T-helper 2 cell (primary cell): ENCODE results near the gene PACS2.
"Not testable (repeated sequence)": the region's sequence is repeated elsewhere in the genome, so short reads cannot be mapped to it uniquely, and the experiment has no call there.

Experiments
- DNase-seq, 5 experiments: peaks; one replicate each; pipeline versions ENCODE4 v3.0.0 to v3.0.0-alpha.2; 2012 to 2022

PACS2 gene

DNA sequence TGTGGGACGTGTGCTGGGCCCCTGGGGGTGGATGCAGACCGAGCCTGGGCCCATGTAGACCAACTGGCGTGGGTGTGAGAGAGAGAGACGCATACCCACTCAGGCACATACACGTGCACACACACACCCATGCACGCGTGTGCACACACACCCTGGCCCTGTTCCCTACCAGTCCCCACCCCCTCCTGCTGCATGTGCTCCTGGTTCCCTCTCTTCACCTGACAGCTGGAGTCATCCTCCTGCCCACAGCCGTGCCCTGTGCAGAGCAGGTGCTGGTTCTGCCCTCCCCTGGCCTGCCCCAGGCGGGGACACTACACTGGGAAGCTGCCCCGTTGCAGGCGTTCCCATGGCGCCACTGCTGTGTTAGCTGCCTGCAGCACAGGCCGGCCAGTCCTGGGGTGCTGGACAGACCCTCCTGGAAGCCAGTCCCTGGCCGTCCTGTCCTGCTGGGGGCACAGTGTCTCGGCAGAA lies 18.5 kb downstream of the PACS2 start:
- no peak for DNase-seq

- DNase-seq: no peak
These were observed 19.2 kb downstream of the PACS2 start for GRCh38 chr14:105333613-105334364.

DNA sequence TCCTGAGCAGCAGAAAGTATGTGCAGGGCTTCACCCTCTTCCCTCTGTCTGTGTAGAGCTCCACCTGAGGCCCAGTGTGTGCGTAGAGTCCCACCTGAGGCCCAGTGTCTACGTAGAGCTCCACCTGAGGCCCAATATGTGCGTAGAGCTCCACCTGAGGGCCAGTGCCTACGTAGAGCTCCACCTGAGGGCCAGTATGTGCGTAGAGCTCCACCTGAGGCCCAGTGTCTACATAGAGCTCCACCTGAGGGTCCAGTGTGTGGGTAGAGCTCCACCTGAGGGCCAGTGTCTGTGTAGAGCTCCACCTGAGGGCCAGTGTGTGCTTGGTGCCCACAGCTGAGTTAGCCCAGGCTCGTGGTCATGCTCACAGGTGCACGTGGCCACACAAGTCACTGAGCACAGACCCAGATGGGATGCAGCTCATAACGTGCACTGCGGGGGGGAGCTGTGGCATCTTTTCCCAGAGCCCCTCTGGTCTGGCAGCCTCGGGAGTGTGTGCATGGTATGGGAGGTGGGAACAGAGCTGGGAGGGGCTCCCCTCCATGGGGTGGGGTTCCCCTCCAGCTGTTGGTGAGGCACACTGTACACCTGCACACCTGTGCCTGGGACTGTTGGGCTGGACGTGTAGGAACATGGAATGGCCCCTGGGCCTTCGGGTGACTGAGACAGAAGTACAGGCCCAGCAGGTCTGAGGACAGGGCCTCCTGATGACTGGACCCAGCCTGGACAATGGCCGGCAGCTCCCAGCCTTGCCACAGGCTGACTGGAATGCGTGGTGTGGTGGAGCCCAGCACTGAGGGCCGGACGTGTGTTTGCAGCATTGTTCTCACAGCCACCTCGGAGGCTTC lies 20.1 kb downstream of the PACS2 start:
- DNase-seq: no peak

DNA sequence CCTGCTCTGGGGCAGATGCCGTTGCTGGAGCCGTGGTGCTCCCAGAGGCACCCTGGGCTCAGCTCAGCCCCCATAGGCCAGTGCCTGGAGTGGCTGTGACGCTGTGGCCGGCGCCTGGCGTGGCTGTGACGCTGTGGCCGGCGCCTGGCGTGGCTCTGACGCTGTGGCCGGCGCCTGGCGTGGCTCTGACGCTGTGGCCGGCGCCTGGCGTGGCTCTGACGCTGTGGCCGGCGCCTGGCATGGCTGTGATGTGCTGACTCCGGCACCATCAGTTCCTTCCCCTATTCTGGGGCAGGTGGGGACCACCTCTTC lies 20.6 kb downstream of the PACS2 start:
- not testable (repeated sequence) for DNase-seq

DNA sequence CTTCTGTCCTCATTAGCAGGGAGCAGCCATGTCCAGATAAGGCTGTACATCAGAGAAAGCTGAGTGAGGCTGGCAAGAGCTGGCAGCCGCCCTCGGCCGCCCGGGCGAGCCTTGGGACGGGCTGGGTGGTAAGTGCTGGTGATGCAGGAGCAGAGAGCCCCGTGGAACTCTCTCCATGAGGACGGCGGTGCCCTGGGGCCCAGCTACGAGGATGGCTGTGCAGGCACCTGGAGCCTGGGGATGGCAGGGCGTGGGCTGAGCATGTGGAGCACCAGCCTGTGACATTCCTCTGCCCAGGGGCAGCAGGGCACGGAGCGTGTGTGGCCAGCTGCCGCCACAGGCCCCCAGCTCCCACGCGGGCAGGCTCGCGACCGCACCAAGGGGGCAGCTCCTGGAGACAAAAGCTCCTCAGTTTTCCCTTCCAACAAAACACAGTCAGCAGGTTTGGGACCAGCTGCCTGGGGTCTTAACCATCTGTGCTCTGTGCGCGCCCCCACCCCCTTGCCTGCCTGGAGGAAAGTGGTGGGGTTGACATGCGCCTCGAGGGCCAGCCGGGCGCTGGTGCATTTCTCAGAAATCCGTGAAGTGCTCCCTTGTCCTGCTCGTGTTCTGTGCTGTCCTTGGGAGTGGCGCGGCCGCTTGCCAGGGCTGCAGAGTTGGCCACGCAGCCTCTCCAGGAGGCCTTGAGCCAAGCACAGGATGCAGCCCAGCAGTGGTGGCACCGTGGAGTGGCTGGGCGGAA lies 21.4 kb downstream of the PACS2 start:
- no peak for DNase-seq

- DNase-seq: no peak
These were observed 22.1 kb downstream of the PACS2 start for GRCh38 chr14:105336477-105337287.

GRCh38 chr14:105337433-105337832 lies 22.9 kb downstream of the PACS2 start:
- no peak for DNase-seq

DNA sequence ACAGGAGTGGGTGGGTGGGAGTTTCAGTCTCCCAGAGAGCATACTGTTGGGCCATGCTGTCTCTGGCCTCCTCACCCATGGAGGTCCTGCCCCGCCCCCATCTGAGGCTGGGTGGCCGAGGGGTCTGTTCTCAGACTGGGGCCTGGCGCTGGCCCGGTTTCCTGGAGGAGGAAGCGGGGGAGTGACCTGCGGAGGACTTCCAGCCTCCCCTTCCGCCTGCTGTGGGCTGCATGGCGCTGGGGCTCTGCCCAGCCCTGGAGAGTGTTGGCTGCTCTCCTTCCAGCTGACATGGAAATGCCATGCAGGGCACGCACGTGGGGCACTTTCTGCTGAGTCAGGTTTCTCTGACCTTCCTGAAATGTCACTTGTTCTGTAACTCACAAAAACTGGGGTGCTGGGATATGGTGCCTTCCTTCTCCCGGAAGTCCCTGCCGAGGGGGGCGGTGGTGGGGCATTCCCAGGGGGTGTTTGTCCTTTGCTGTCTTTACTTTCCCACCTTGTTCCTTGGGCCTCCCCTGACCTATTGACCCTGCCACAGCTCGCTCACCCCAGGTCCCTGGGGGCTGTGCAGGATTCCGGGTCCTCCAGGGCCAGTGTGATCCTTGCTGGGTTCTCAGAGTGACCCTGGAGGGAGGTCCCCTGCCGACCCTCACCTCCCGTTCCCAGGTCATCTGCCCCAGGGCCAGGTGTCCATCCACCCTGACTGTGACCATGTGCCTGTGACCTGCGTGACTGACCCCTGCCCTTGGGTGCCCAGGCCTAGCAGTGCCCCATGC lies 23.6 kb downstream of the PACS2 start:
- no peak for DNase-seq

GRCh38 chr14:105340821-105341733 lies 26.5 kb downstream of the PACS2 start:
- DNase-seq: no peak

DNA sequence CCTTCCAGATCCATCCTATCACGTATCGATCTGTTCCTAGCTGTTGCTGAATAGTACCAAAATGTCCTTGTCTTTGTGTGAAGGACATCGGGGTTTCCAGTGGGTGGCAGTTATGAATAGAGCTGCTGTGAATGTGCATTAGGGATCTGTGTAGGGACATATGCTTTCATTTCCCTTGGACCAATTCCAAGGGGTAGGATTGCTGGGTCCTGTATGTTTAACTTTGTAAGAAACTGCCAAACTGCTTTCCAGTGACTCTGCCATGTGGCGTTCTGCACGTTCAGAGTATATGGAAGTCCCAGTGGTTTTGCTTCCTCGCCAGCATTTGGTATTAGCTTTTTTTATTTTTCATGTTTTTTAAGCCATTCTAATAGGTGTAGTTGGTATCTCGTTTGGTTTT lies 28.6 kb downstream of the PACS2 start:
- no peak for DNase-seq

GRCh38 chr14:105346200-105346533 lies 31.6 kb downstream of the PACS2 start:
- no peak for DNase-seq

DNA sequence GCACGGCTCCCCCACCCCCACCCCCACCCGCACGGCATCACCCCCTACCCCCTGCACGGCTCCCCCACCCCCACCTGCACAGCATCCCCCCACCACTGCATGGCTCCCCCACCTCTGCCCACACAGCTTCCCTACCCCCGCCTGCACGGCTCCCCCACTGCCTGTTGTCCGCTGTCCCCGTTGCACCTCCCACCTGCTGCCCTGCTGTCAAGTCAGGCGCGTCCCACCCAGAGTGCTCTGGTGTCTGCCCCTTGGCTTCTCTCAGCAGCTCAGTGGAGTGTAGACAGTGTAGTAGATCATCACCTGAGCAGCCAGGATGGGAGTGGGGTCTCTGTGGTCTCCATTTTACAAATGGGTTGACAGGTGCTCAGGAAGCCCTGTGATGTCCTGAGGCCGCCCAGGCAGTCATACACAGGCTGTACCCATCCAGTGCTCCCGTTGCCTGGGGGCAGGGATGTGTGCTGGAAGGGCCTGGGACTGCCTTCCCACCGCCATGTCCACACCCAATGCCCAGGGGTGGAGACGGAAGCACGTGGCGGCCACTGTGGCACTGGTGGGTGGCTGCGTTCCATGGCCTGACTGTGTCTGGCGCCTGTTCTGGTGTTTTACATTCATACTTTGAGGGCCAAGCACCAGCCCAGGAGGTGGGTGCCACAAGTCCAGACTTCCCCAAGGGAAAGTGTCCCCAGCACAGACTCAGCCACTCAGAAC lies 32.5 kb downstream of the PACS2 start:
- no peak for DNase-seq

DNA sequence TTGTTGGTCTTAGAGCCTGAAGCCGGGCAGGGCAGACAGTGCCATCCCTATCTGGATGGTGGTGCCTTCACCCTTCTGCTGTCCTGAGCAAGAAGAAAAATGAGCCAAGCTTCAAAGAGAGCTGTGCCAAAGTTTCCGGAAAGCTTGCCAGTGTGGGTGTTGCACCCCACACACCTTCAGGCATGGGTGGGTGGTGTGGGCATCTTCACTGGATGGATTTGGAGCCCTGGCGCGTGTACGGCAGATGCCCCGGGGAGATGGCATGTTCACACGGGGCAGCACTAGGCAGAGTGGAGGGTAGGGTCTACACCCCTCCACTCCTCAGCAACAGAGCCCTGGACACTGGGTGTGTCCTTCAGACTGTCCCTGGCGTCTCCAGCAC lies 33.0 kb downstream of the PACS2 start:
- no peak for DNase-seq

DNA sequence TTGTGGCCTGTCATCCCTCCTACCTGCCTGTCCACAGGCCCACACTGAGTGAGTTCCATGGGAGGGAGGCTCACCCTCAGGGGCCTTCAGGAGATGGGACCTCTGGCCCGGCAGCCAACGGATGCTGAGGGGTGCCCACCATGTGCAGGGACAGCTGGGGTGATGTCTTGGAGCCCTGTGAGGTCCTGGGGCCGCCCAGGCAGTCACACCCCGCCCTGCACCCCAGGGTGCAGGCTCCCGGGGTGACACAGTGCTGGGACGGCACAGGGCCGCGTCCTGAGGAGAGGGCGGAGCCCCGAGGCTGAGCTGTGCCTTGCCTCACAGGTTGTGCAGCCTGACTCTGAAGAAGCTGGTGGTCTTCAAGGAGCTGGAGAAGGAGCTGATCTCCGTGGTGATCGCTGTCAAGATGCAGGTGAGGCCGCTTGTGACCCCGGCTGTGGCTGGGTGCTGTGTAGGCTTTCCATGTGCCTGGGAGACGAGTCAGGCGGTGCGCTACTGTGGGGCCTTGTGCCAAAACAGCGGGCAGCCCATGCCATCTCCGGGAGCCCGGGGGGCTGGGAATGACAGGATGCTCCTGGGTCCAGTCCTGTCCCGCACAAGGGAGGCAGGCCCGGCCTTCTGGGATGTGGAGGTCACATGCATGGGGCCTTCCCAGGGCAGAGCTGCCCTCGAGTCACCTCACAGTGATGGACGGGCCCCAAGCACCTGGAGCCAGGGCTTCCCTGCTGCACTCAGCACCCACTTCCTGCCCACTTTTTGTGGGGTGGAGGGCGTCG lies 33.8 kb downstream of the PACS2 start:
- DNase-seq: no peak

DNA sequence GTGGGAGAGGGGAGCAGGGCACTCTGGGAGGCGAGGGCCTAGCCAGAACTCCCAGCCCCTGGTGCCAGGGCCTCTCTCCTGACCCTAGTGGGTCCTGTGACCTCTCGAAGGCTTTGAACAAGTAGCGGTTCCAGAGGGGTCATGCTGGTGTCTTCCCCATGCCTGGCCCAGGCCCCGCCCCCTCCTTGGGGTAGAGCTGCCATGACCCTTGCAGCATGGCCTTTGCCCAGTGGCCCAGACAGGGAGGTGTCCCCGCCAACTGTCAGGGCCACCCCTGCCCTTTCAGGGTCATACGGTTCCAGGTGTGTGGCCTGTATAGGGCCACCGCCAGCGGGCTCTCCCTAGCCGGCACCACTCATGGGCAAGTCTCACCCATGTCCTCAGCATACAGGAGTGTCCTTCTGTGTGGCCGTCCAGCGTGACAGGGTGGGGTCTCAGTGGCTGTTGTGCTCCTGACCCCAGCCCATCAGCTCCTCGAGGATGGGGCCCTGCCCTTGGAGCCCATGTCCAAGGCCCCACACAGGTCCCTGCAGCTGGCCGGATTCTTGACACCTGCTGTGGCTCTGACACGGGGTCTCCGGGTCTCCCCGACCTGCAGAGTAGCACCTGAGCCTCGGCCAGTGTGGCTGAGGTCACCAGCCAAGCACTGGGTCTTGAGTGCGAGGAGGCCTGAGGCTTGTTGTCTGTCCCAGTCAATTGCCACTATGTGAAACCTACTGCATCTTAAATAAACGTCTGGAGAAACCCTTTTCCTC lies 34.6 kb downstream of the PACS2 start:
- DNase-seq: no peak

GRCh38 chr14:105349992-105350391 lies 35.4 kb downstream of the PACS2 start:
- DNase-seq: no peak

DNA sequence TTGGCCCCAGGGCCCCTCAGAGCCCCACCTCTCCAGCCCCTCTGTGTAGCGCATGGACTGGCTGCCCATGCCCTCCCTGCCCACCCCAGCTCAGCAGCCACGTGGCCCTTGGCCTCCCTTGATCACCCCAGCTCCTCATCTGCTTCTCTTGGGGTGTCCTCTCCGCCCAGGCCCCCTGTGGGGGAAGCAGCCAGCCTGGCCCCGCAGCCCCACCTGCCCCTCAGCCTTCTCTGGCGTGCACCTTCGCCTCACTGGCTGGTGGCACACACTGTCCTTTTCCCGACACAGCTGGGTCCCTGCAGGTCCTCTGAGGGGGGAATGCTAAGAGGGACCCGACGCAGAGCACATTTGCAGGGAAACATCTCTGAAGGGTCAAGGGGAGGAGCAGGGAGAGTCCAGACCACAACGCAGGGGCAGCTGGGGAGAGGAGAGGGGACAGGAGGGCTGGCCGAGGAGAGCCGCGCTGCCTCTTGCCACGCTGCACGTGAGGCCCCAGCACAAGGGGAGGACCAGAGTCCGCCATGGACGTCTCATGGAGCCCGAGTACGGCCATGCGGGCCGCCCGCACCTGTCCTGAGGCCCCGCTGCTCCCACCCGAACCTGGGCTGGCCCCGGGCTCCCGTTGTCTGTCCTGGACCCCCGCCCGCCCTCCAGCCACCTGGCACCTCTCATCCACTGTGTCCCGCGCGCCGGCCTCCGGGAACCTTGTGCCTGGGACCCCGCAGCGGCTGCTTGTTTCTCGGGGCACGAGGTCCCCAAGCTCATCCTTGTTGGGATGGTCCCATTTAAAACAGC lies 36.1 kb downstream of the PACS2 start:
- no peak for DNase-seq

DNA sequence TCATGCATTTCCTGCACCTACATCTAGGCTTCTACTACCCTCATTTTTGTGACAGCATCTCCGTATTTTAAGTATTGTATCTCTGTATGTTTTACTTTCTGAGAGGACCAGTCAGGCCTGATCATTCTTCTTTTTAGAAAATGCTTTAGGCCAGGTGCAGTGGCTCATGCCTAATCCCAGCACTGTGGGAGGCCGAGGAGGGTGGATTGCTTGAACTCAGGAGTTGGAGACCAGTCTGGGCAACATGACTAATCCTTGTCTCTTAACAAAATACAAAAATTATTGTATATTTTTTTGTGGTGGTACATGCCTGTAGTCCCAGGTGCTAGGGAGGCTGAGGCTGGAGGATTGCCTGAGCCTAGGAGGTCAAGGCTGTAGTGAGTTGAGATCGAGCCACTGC lies 36.9 kb downstream of the PACS2 start:
- no peak for DNase-seq
